Left ventricle myocardium inferior (tissue), 1 donor: Measurements from ENCODE around the gene KLHL14. TPM values are rescaled to one million over a fixed set of nuclear protein-coding genes. Genes with fewer than 3 reads are reported as not detected.

Source experiments
- DNase-seq: peaks from one replicate; pipeline ENCODE4 v3.0.0-alpha.2; 2020
- H3K27ac ChIP-seq: fragments of 200-600 bp; replicated peaks from 2 replicates; pipeline ENCODE4 v1.8.0; 2021
- H3K27me3 ChIP-seq: fragments of 200-600 bp; 2 replicates; pipeline ENCODE4 v1.8.0; 2021; ENCODE audit warnings: low read depth
- H3K36me3 ChIP-seq: fragments of 200-600 bp; 2 replicates; pipeline ENCODE4 v1.8.0; 2021
- H3K4me1 ChIP-seq: fragments of 200-600 bp; 2 replicates; pipeline ENCODE4 v1.8.0; 2021
- H3K4me3 ChIP-seq: fragments of 200-600 bp; 2 replicates; pipeline ENCODE4 v1.8.0; 2021; ENCODE audit warnings: mild to moderate bottlenecking, moderate library complexity
- H3K9me3 ChIP-seq: fragments of 200-600 bp; replicated peaks from 2 replicates; pipeline ENCODE4 v1.8.0; 2021
- CTCF ChIP-seq: fragments of 200-600 bp; IDR thresholded peaks from 2 replicates; pipeline ENCODE4 v1.8.0; 2021; ENCODE audit warnings: antibody characterized with exemption, mild to moderate bottlenecking, borderline replicate concordance
- intact Hi-C: fragments of 100-400 bp; cut with micrococcal nuclease; formaldehyde crosslinking; loops from one replicate; pipeline ENCODE4 v1.11.0; 2022
- total RNA-seq: library from RNA; stranded (reverse); fragmentation: NEBNext Ultra II Directional; extraction: Animal tissue kit (Norgen Biotek cat#: 25700); gene quantifications from one replicate; pipeline ENCODE4 v1.2.1, GENCODE V29; 2021
- donor health status: DM: no; HTN: yes; CAD: no; lungs with severe emphysema.

The KLHL14 gene
- total RNA-seq, 1 donor from 2014 or later: not detected

- Histone ChIP-seq H3K27me3 (no peaks in the 10 kb centered on the region), H3K36me3 (no peaks in the 10 kb centered on the region), H3K27ac (no peak overlapping the region), H3K4me3 (no peak overlapping the region), H3K9me3 (no peaks in the 10 kb centered on the region), H3K4me1 (no peaks in the 10 kb centered on the region)
- intact Hi-C loops: no loop called here
- no peak for TF ChIP-seq CTCF
- DNase-seq: no peak
Observed at GRCh38 chr18:32701313-32701712, 71.5 kb downstream of the KLHL14 start.

GRCh38 chr18:32698153-32698552, 74.7 kb downstream of the KLHL14 start:
- TF ChIP-seq CTCF: no peak
- no peaks in the 10 kb centered on the region for H3K4me1 ChIP-seq
- no peaks in the 10 kb centered on the region for H3K36me3 ChIP-seq
- no peaks in the 10 kb centered on the region for H3K27me3 ChIP-seq
- no peak for DNase-seq
- H3K4me3 ChIP-seq: no peak overlapping the region
- intact Hi-C loops: no loop called here
- no peak overlapping the region for H3K27ac ChIP-seq
- H3K9me3 ChIP-seq: no peaks in the 10 kb centered on the region

- no peak for TF ChIP-seq CTCF
- intact Hi-C loops: no loop called here
- Histone ChIP-seq H3K9me3 (no peaks in the 10 kb centered on the region), H3K27me3 (no peaks in the 10 kb centered on the region), H3K27ac (no peak overlapping the region), H3K4me3 (no peak overlapping the region), H3K4me1 (no peaks in the 10 kb centered on the region), H3K36me3 (no peaks in the 10 kb centered on the region)
- no peak for DNase-seq
Observed at GRCh38 chr18:32696376-32696775, 76.4 kb downstream of the KLHL14 start.

GRCh38 chr18:32695534-32695933, 77.3 kb downstream of the KLHL14 start:
- TF ChIP-seq CTCF: no peak
- H3K27ac ChIP-seq: no peak overlapping the region
- no peaks in the 10 kb centered on the region for H3K36me3 ChIP-seq
- DNase-seq: no peak
- intact Hi-C loops: no loop called here
- no peak overlapping the region for H3K4me3 ChIP-seq
- H3K9me3 ChIP-seq: no peaks in the 10 kb centered on the region
- no peaks in the 10 kb centered on the region for H3K4me1 ChIP-seq
- H3K27me3 ChIP-seq: no peaks in the 10 kb centered on the region

- Histone ChIP-seq H3K4me1 (no peaks in the 10 kb centered on the region), H3K4me3 (no peak overlapping the region), H3K36me3 (no peaks in the 10 kb centered on the region), H3K9me3 (no peaks in the 10 kb centered on the region), H3K27ac (no peak overlapping the region), H3K27me3 (peaks cover 5% of the 10 kb centered on the region)
- TF ChIP-seq CTCF: no peak
- DNase-seq: no peak
- intact Hi-C loops: no loop called here
Observed at GRCh38 chr18:32688821-32689220, 84.0 kb downstream of the KLHL14 start.

GRCh38 chr18:32684940-32685339, 87.9 kb downstream of the KLHL14 start:
- Histone ChIP-seq H3K9me3 (no peaks in the 10 kb centered on the region), H3K4me1 (no peaks in the 10 kb centered on the region), H3K27me3 (peaks cover 5% of the 10 kb centered on the region), H3K27ac (no peak overlapping the region), H3K36me3 (no peaks in the 10 kb centered on the region), H3K4me3 (no peak overlapping the region)
- DNase-seq: no peak
- no peak for TF ChIP-seq CTCF
- intact Hi-C loops: no loop called here
